SJCRH30 (cell line): ENCODE results near the gene APOD. TPM values are rescaled to one million over a fixed set of nuclear protein-coding genes. Genes with fewer than 3 reads are reported as not detected.
"Not testable (repeated sequence)": the region's sequence is repeated elsewhere in the genome, so short reads cannot be mapped to it uniquely, and the experiment has no call there.

Experiments
- DNase-seq, 2 experiments: peaks; one replicate each; pipeline ENCODE4 v3.0.0-alpha.2; 2015 to 2020
- H3K27ac ChIP-seq: fragments of 250-450 bp; sonication (Bioruptor Pico); 2 replicates; pipeline ENCODE4 v1.5.1; 2020; ENCODE audit warnings: mild to moderate bottlenecking, moderate library complexity
- H3K27me3 ChIP-seq: fragments of 250-450 bp; sonication (Bioruptor Pico); 2 replicates; pipeline ENCODE4 v1.5.1; 2020; ENCODE audit warnings: mild to moderate bottlenecking, moderate library complexity
- H3K36me3 ChIP-seq: fragments of 250-450 bp; sonication (Bioruptor Pico); 2 replicates; pipeline ENCODE4 v1.5.1; 2020; ENCODE audit warnings: mild to moderate bottlenecking, moderate library complexity
- H3K4me1 ChIP-seq: fragments of 250-450 bp; sonication (Bioruptor Pico); 2 replicates; pipeline ENCODE4 v1.5.1; 2020; ENCODE audit warnings: mild to moderate bottlenecking, moderate library complexity
- H3K4me3 ChIP-seq: fragments of 250-450 bp; sonication (Bioruptor Pico); 2 replicates; pipeline ENCODE4 v1.5.1; 2020; ENCODE audit warnings: mild to moderate bottlenecking, moderate library complexity
- H3K9me3 ChIP-seq: fragments of 250-450 bp; sonication (Bioruptor Pico); replicated peaks from 2 replicates; pipeline ENCODE4 v1.5.1; 2020; ENCODE audit warnings: mild to moderate bottlenecking, moderate library complexity
- total RNA-seq: library from RNA; depleted of rRNA; stranded (reverse); fragments of >200 nt; shearing (Covaris generic); gene quantifications from 2 replicates; pipeline ENCODE4 v1.2.3, GENCODE V29; 2014

The APOD gene
- total RNA-seq, 1 experiment from 2014 or later, result 0.12 TPM

DNA sequence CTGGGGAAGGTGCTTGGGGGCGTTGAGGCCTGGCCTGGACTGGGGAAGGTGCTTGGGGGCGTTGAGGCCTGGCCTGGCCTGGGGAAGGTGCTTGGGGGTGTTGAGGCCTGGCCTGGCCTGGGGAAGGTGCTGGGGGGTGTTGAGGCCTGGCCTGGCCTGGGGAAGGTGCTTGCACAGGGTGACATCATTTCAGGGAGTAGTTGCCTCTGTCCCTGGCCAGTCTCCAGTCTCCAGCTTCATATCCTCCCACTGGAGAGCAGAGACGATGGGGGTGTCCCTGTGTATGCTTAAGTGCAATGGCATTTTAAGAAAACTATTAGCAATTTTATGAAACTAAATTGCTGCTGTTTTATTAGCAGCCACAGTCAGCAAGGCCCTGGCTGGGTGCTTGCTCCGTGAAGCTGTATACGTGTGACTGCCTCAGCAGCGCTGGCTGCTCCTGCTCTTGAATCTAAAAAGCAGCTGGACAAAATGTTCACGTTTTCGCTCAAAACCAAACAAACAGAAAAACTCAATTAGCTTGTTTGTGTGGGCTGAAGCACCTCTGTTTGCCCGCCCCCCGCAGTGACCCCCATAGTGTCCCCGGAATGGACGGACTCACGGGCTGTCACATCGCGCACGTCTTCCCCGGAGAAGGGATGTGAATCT is 38.9 kb upstream of the APOD start:
- H3K9me3 ChIP-seq, H3K4me3 ChIP-seq, H3K27ac ChIP-seq, H3K27me3 ChIP-seq, H3K36me3 ChIP-seq, H3K4me1 ChIP-seq, DNase-seq: not testable (repeated sequence)

DNA sequence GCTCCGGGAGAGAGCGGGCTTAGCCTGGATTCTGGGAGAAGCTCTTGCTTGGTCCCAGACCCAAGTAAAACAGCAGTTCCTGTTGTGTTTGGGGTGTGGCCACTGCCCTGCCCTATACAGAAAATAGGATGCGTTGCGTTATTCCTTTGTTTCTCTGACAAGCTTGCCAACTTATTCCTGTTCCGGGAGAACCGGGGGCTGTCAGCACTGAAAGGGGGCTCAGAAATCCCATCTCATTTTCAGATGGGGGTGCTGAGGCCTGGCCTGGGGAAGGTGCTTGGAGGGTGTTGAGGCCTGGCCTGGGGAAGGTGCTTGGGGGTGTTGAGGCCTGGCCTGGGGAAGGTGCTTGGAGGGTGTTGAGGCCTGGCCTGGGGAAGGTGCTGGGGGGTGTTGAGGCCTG is 38.3 kb upstream of the APOD start:
- not testable (repeated sequence) for H3K9me3 ChIP-seq, H3K27ac ChIP-seq, DNase-seq, H3K4me1 ChIP-seq, H3K36me3 ChIP-seq, H3K4me3 ChIP-seq, H3K27me3 ChIP-seq

DNA sequence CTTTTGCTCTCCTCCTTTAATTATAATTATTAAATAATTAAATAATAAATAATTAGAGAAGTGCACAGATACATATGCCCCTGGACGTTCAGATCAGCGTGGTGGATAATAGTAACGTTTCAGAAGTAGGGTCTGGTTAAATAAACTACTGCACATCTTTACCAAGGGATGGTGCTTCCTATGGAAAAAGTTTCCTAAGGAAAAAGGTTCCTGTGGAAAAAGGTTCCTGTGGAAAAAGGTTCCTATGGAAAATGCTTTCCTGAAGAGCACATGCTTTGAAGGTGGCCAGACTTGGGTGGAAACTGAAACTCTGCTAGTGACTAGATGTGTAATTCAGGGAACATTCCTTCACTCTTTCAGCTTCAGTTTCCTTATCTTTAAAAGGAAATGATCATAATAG is 37.4 kb upstream of the APOD start:
- not testable (repeated sequence) for H3K4me3 ChIP-seq, H3K36me3 ChIP-seq

DNA sequence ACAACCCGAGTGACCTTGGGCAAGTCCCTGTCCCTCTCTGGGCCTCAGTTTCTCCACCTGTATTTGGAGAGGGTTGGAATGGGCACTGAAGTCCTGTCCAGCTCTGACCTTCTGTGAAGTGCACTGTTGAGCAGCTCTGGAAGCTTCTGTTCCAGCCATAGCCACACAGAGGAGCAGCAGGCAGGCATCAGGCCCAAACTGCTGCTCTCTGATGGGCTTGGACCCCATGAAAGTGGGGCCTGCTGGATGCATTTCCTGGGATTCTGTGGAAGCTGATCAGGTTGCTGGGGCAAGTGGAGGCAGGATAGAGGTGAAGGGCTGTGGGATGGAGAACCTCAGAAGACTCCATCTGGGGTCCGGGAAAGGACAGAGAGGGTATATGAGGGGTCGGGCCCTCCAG is 36.7 kb upstream of the APOD start:
- not testable (repeated sequence) for DNase-seq, H3K4me1 ChIP-seq

More for the DNA sequence above, 37.4 kb upstream of the APOD start:
- H3K27ac ChIP-seq, H3K9me3 ChIP-seq, H3K4me1 ChIP-seq, H3K27me3 ChIP-seq, DNase-seq: not testable (repeated sequence)

DNA sequence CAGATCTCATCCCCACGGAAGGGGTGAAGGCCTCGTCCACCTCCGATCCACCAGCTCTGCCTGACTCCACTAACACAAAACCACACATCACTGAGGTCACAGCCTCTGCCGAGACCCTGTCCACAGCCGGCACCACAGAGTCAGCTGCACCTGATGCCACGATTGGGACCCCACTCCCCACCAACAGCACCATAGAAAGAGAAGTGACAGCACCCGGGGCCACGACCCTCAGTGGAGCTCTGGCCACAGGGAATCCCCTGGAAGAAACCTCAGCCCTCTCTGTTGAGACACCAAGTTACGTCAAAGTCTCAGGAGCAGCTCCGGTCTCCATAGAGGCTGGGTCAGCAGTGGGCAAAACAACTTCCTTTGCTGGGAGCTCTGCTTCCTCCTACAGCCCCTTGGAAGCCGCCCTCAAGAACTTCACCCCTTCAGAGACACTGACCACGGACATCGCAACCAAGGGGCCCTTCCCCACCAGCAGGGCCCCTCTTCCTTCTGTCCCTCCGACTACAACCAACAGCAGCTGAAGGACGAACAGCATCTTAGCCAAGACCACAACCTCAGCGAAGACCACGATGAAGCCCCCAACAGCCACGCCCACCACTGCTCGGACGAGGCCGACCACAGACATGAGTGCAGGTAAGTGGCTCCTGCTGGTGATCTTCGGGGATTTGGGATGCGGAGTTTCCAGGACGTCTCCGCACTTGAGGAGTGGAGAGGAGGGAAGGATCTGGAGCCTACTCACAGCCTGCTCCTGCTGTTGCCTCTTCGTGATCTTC is 36.0 kb upstream of the APOD start:
- not testable (repeated sequence) for H3K27ac ChIP-seq, H3K27me3 ChIP-seq, H3K9me3 ChIP-seq, H3K4me1 ChIP-seq, DNase-seq, H3K36me3 ChIP-seq, H3K4me3 ChIP-seq

More for the DNA sequence above, 36.7 kb upstream of the APOD start:
- not testable (repeated sequence) for H3K27me3 ChIP-seq, H3K36me3 ChIP-seq, H3K9me3 ChIP-seq, H3K4me3 ChIP-seq, H3K27ac ChIP-seq

DNA sequence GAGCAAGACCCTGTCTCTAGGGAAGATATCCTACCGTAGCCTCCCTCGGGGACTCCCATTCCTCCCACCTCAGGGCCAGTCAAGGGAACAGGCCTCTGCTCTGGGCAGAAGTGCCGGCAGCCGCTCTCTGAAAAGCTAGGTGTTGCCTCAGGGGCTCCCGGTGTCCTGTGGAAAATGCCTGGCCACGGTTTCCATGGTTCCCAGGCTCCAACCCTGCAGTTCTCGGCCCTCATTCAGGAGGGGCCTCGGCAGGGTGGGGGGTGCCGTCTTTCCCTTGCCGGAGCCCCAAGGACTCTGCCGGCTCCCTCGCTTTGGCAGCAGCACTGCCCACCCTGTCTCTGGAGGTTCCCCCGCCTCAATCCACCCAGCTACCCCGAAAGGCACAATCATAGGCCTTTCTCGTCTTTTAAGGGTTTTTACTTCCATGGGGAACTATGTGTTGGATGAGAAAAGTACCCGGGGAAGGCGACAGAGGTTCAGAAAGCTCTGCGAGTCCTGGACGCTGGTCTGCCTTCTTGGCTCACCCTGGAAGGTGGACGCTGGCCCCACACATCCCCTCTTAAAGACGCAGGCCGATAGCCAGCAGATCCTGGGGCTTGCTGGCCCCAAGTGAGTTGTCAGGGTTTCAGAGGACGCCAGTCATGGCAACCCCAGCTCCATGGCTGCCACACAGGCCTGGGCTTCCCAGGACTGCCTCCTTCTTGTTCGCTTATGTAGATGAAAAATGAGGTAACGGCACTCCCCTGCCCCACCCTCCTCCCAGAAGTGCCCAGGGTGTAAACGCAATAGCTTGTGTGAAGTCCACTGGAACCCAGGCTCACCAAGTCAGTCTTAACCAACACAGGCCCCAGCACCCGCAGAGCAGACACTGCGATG is 34.3 kb upstream of the APOD start:
- H3K4me1 ChIP-seq, H3K27ac ChIP-seq, DNase-seq, H3K9me3 ChIP-seq, H3K27me3 ChIP-seq, H3K36me3 ChIP-seq, H3K4me3 ChIP-seq: not testable (repeated sequence)

DNA sequence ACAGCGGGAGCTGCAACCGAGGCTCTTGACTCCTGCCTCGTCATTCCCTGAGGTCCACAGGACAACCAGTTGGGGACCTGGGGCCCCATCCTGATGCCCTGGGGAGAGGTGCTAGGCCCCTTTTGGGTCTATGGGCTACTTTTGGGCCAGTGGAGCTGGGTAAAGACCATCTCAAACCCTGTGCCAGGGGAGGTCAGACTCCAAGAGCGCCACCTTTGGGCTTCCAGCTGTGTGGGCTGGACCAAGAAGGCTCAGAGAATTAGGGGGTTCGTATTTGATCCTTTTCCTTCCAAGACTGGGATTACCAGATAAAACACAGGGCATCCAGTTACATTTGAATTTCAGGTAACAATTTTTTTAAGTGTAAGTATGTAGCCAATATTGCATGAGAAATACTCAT is 33.4 kb upstream of the APOD start:
- not testable (repeated sequence) for H3K9me3 ChIP-seq, H3K27ac ChIP-seq, H3K4me1 ChIP-seq, H3K4me3 ChIP-seq, H3K27me3 ChIP-seq, DNase-seq, H3K36me3 ChIP-seq

DNA sequence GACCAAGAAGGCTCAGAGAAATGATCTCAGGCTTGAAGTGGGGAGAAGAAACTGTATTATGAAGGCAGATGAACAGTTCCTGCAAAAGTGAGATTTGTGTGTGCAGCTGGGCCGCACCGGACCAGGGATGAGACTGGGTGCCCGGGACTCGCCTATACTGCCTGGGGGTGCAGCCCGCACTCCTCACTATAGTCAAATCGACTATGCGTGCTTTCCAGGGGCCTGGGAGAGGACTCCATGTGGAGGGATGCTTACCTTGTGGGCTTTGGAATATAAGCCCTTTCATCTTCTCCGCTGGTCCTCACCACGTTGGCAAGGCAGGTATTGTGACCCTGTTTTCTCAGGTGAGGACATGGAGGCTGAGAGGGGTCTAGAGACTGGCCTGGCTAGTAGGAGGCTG is 32.9 kb upstream of the APOD start:
- H3K27ac ChIP-seq, result no peak overlapping the region
- H3K4me1 ChIP-seq, result no peaks in the 10 kb centered on the region
- no peak for DNase-seq
- H3K27me3 ChIP-seq, result no peaks in the 10 kb centered on the region
- no peak overlapping the region for H3K4me3 ChIP-seq
- H3K9me3 ChIP-seq, result no peaks in the 10 kb centered on the region
- no peaks in the 10 kb centered on the region for H3K36me3 ChIP-seq

DNA sequence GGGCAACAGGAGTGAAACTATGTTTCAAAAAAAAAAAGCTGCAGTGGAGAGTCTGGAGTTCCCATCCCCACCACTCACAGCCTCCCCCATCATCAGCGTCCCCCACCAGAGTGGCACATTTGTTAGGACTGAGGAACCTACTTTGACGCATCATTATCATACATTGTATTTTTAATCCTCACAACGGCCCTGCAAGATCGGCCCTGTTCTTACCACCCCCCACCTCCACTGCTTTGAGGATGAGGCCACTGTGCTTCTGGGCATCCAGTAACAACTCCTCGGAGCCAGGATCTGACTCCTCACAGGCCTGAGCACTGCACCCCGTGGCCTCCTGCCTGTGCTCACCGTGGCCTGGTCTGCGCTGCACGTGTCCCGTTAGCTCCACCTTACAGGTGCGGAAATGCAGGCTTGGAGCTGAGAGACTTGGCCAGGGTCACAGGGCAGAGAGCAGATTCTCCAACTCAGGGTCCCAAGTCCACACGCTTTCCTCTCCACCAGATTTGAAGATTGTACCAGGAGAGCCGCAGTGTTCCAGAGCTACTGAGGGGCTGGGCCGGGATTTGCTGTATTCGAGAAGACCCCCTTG is 32.3 kb upstream of the APOD start:
- H3K27ac ChIP-seq, DNase-seq, H3K36me3 ChIP-seq, H3K9me3 ChIP-seq, H3K4me3 ChIP-seq, H3K4me1 ChIP-seq, H3K27me3 ChIP-seq: not testable (repeated sequence)

DNA sequence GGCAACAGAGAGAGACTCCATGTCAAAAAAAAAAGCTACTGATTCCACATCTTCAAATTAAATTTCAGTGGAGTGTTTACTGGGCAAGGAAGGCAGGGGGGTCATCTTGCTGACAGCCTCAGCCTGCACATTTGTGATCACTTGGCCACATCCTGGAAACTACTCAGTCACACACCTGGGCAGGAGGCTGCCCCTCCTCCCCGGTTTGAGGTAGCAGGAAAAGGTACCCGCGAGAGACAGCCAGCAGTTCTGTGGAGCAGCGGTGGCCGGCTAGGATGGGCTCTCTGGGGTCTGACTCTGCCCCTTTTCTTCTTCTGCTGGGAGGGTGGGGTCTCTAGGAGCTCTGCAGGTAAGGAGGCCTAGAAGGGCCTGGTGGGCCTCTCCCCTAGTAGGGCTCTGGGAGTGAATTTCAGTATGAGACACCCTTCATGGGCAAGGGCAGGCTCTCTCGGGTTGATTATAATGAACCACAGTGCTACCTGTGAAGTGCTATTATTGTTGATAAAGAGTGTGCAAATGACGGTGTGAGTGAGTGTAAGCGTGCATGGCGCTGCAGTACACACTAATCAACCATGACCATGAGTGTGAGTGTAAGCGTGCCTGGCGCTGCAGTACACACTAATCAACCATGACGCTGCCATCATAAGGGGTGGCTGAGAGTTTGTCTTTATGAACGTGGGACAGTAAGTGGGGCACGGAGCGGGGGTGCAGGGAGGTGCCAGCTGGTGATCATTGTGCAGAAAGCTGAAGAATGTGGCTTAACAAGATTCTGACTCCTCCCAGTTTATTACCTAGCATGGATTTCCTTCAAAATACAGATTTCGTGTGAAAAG is 31.1 kb upstream of the APOD start:
- H3K4me1 ChIP-seq, H3K9me3 ChIP-seq, H3K36me3 ChIP-seq, DNase-seq, H3K4me3 ChIP-seq, H3K27me3 ChIP-seq, H3K27ac ChIP-seq: not testable (repeated sequence)

DNA sequence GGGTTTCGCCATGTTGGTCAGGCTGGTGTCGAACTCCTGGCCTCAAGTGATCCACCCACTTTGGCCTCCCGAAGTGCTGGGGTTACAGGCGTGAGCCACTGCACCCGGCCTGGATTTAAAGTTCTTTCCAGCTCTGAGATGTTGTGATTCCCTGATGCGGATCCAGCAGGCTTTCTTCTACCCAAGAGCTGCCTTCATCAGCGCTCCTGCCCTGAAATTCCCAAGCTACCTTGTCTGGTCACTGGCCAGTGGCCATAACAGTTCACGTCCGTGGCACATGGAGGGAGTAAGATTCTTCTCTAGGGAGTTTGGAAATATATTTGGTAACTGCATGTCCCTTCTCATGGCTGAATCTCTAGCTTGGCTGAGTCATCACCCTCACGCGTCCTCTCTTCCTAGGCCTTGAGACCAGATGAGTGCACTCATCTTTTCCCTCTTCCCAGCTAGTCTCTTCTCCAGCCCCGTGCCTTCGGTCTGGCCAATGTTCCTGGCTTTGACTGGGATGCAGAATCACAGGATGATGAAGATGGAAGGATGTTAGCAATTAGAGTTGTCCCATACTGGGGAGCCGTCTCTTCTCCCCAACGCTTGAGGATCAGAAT is 29.8 kb upstream of the APOD start:
- Histone ChIP-seq H3K4me3 (no peak overlapping the region), H3K9me3 (no peaks in the 10 kb centered on the region), H3K36me3 (no peaks in the 10 kb centered on the region), H3K27ac (no peak overlapping the region), H3K4me1 (no peaks in the 10 kb centered on the region), H3K27me3 (no peaks in the 10 kb centered on the region)
- no peak for DNase-seq

DNA sequence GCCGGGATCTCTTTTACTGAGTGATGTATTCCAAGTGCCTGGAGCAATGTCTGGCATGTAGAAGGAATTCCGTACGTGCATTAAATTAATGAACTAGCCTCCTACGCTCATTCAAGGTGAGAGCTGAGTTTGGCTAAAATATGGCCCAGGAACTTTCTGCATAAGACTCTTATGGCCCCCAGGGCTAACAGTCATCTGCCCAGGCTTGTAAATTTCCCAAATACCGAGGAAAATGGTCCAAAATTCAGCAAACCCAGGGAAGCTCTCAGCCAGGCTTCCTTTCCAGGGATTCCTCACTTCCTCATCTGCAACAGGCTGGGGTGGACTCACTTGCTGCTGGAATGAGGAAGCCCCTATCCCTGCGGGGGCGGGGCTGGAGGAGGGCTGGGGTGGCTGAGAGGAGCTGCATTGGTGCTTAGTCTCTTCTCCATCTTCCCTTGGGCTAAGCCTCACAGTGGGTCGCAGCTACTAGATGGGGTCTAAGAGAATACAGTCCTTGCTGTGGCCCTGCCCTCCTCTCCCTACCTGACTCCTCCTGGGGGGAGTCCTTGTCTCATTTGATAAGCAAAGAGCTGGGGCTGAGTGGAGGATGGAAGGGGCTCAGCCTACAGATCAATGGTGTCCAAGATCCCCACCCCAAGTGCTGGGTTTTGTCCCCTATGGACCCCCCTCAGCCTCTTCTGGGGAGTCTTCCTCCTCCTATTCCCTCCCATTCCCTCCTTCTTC is 28.5 kb upstream of the APOD start:
- no peaks in the 10 kb centered on the region for H3K4me1 ChIP-seq
- H3K27me3 ChIP-seq, result no peaks in the 10 kb centered on the region
- no peak overlapping the region for H3K4me3 ChIP-seq
- no peak for DNase-seq
- 0 out of 2 replicates have a peak, but pooled peaks cover 4% of the 10 kb centered on the region for H3K9me3 ChIP-seq
- H3K36me3 ChIP-seq, result no peaks in the 10 kb centered on the region
- H3K27ac ChIP-seq, result no peak overlapping the region

DNA sequence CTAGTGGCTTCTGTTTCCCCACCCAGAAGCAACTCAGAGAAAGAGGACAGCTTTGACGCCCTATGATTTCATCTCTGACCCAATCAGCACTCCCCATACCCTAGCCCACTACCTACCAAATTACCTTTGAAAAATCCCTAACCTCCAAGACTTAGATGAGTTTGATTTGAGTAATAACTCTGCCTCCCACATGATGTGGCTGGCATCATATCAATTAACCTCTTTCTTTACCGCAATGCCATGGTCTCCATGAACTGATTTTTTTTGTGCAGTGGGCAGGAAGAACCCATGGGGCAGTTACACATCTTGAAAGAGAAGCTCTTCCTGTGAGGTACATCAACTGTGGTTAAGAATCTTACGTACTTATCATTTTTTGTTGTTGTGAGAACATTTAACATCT is 25.5 kb upstream of the APOD start:
- DNase-seq, result no peak
- Histone ChIP-seq H3K9me3 (0 out of 2 replicates have a peak, but pooled peaks cover 9% of the 10 kb centered on the region), H3K4me3 (no peak overlapping the region), H3K27me3 (no peaks in the 10 kb centered on the region), H3K36me3 (no peaks in the 10 kb centered on the region), H3K4me1 (no peaks in the 10 kb centered on the region), H3K27ac (no peak overlapping the region)
